GM12892 (cell line): Measurements from ENCODE around the gene ATP11A.

Source experiments
- POLR2A ChIP-seq: IDR thresholded peaks from 2 replicates; pipeline ENCODE4 v1.6.1; 2011; ENCODE audit warnings: low read depth, low read length, control low read depth
- POLR2AphosphoS5 ChIP-seq: IDR thresholded peaks from 2 replicates; pipeline ENCODE4 v1.6.1; 2011; ENCODE audit warnings: low read depth, low read length, control low read depth
- TAF1 ChIP-seq: IDR thresholded peaks from 2 replicates; pipeline ENCODE4 v1.6.1; 2011; ENCODE audit warnings: low read depth, mild to moderate bottlenecking, control low read depth, low read length, borderline replicate concordance

DNA sequence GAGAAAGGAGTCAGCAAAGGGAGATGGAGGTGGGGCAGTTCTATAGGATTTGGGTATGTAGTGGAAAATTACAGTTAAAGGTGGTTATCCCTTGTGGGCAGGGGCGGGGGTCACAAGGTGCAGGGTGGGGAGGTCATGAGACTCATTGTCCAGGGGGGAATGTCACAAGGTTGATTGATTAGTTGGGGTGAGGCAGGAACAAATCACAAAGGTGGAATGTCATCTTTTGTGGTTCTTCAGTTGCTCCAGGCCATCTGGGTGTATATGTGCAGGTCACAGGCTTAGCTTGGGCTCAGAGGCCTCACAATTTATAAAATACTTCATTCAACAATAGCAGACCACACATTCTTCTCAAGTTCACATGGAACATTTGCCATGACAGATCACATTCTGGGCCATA lies 109.6 kb downstream of the ATP11A start:
- TF ChIP-seq POLR2A (no peak), TAF1 (no peak), POLR2AphosphoS5 (no peak)
